ENCODE results near the gene C17orf114.

The C17orf114 gene

GRCh38 chr17:4788807-4789700, 13.1 kb downstream of the C17orf114 start, which contains the start of gene GLTPD2:
Gene GLTPD2, plus strand, starts transcription at chr17:4788964. Its CDS starts 48 bp downstream, at chr17:4789012.
- Histone ChIP-seq H3K36me3 (no peaks in the 10 kb centered on the region), H3K27me3 (no peaks in the 10 kb centered on the region), H3K4me3 (peak within 1 kb of the TSS; percentile 60 to 80), H3K9me3 (no peaks in the 10 kb centered on the region), H3K27ac (peak within 1 kb of the TSS; percentile 88), H3K4me1 (peaks cover 48% of the 10 kb centered on the region)
- no peak for TF ChIP-seq CTCF (IDR thresholded peaks at IDR 0.05)
- no peak for TF ChIP-seq POLR2A (IDR thresholded peaks at IDR 0.05)
- TF ChIP-seq POLR2AphosphoS5 (IDR thresholded peaks at IDR 0.05; ENCODE audit: insufficient read depth in 1 of 2, low read depth in 1 of 2): peak in 1 of 2 donors; percentile 10
- no peak for DNase-seq (ENCODE audit: extremely low spot score in 2 of 2)
- intact Hi-C loops (cut with DNase I): loop anchor here (5.0 to 10.0 kb wide), 3 partner anchors 54 to 103 kb away; partner anchors contain the start of genes ARRB2, CXCL16, MED11 and ZMYND15

- TF ChIP-seq CTCF (IDR thresholded peaks at IDR 0.05): no peak
- TF ChIP-seq POLR2A (IDR thresholded peaks at IDR 0.05): no peak
- no peak for TF ChIP-seq POLR2AphosphoS5 (IDR thresholded peaks at IDR 0.05; ENCODE audit: insufficient read depth in 1 of 2, low read depth in 1 of 2)
- H3K4me3 ChIP-seq: peak overlapping the region in 1 of 2 donors; percentile 60
- H3K27ac ChIP-seq: peak overlapping the region; percentile 88
- no peaks in the 10 kb centered on the region for H3K36me3 ChIP-seq
- no peaks in the 10 kb centered on the region for H3K27me3 ChIP-seq
- DNase-seq (ENCODE audit: extremely low spot score in 2 of 2): no peak
- no peaks in the 10 kb centered on the region for H3K9me3 ChIP-seq
- intact Hi-C loops (cut with DNase I): loop anchor here (5.0 to 10.0 kb wide), 3 partner anchors 53 to 104 kb away; partner anchors contain the start of genes ARRB2, CXCL16, MED11 and ZMYND15
- H3K4me1 ChIP-seq: peaks cover 48% of the 10 kb centered on the region
These were observed 13.8 kb downstream of the C17orf114 start for GRCh38 chr17:4788159-4788806.

GRCh38 chr17:4786516-4786915, 15.6 kb downstream of the C17orf114 start:
- TF ChIP-seq POLR2AphosphoS5 (IDR thresholded peaks at IDR 0.05; ENCODE audit: insufficient read depth in 1 of 2, low read depth in 1 of 2): no peak
- TF ChIP-seq POLR2A (IDR thresholded peaks at IDR 0.05): no peak
- no peak for TF ChIP-seq CTCF (IDR thresholded peaks at IDR 0.05)
- Histone ChIP-seq H3K27ac (peak overlapping the region; percentile 17), H3K4me3 (peak overlapping the region; percentile 30 to 46), H3K27me3 (no peaks in the 10 kb centered on the region), H3K36me3 (no peaks in the 10 kb centered on the region), H3K4me1 (peaks cover 48% of the 10 kb centered on the region), H3K9me3 (no peaks in the 10 kb centered on the region)
- intact Hi-C loops (cut with DNase I): loop anchor here (5.0 to 10.0 kb wide), 3 partner anchors 52 to 106 kb away; partner anchors contain the start of genes ARRB2, CXCL16, MED11 and ZMYND15
- DNase-seq (ENCODE audit: extremely low spot score in 2 of 2): no peak

- no peaks in the 10 kb centered on the region for H3K27me3 ChIP-seq
- H3K27ac ChIP-seq: peak within 1 kb of the TSS; percentile 17
- H3K4me1 ChIP-seq: peaks cover 48% of the 10 kb centered on the region
- intact Hi-C loops (cut with DNase I): loop anchor here (5.0 to 10.0 kb wide), 3 partner anchors 51 to 106 kb away; partner anchors contain the start of genes ARRB2, CXCL16, MED11 and ZMYND15
- peak within 1 kb of the TSS; percentile 30 to 46 for H3K4me3 ChIP-seq
- H3K36me3 ChIP-seq: no peaks in the 10 kb centered on the region
- no peak for TF ChIP-seq POLR2A (IDR thresholded peaks at IDR 0.05)
- TF ChIP-seq POLR2AphosphoS5 (IDR thresholded peaks at IDR 0.05; ENCODE audit: insufficient read depth in 1 of 2, low read depth in 1 of 2): peak in 1 of 2 donors; percentile 25
- no peak for TF ChIP-seq CTCF (IDR thresholded peaks at IDR 0.05)
- no peak for DNase-seq (ENCODE audit: extremely low spot score in 2 of 2)
- H3K9me3 ChIP-seq: no peaks in the 10 kb centered on the region
These were observed 16.0 kb downstream of the C17orf114 start, which contains the start of gene VMO1 for GRCh38 chr17:4786106-4786511. Gene VMO1, minus strand, starts transcription at chr17:4786364. Its CDS starts 12 bp downstream, at chr17:4786352.
